Mesenchymal stem cell (in vitro differentiated cells and primary cell): ENCODE data around the gene METTL8.
"Not testable (repeated sequence)": the region's sequence is repeated elsewhere in the genome, so short reads cannot be mapped to it uniquely, and the experiment has no call there.

Experiments
- DNase-seq: peaks from one replicate; pipeline ENCODE4 v3.0.0-alpha.2; 2013
- H2AFZ ChIP-seq: one replicate; pipeline ENCODE4 v1.6.1; 2013; ENCODE audit warnings: low read depth, mild to moderate bottlenecking, control low read depth, inconsistent platforms, low read length, moderate library complexity
- H2AK5ac ChIP-seq: 2 replicates; pipeline ENCODE4 v1.6.1; 2013; ENCODE audit warnings: low read length, moderate library complexity, mild to moderate bottlenecking, inconsistent platforms; ENCODE audit not compliant: severe bottlenecking
- H2BK120ac ChIP-seq: one replicate; pipeline ENCODE4 v1.6.1; 2013; ENCODE audit warnings: low read depth, mild to moderate bottlenecking, inconsistent platforms, low read length, moderate library complexity
- H2BK12ac ChIP-seq, 2 experiments: one replicate each; pipeline ENCODE4 v1.6.1; 2013; ENCODE audit warnings: inconsistent platforms in 2 of 2, low read length in 2 of 2, mild to moderate bottlenecking in 2 of 2, moderate library complexity in 2 of 2, control low read depth in 1 of 2
- H2BK15ac ChIP-seq: one replicate; pipeline ENCODE4 v1.6.1; 2013; ENCODE audit warnings: mild to moderate bottlenecking, low read depth, inconsistent platforms; ENCODE audit not compliant: poor library complexity, severe bottlenecking
- H2BK5ac ChIP-seq: 2 replicates; pipeline ENCODE4 v1.6.1; 2013; ENCODE audit warnings: low read depth, mild to moderate bottlenecking, low read length, control low read depth, inconsistent platforms; ENCODE audit not compliant: poor library complexity, severe bottlenecking
- H3K14ac ChIP-seq, 2 experiments: one replicate each; pipeline ENCODE4 v1.6.1; 2013; ENCODE audit warnings: inconsistent platforms in 2 of 2, low read length in 2 of 2, control low read depth in 1 of 2, mild to moderate bottlenecking in 1 of 2, moderate library complexity in 1 of 2
- H3K18ac ChIP-seq, 2 experiments: one replicate each; pipeline ENCODE4 v1.6.1; 2013; ENCODE audit warnings: inconsistent platforms in 2 of 2, low read length in 2 of 2, control low read depth in 1 of 2, low read depth in 1 of 2, mild to moderate bottlenecking in 1 of 2
- H3K23ac ChIP-seq, 2 experiments: one replicate each; pipeline ENCODE4 v1.6.1; 2013; ENCODE audit warnings: inconsistent platforms in 2 of 2, low read length in 2 of 2, mild to moderate bottlenecking in 2 of 2, moderate library complexity in 2 of 2, control low read depth in 1 of 2
- H3K27ac ChIP-seq: 2 replicates; pipeline ENCODE4 v1.5.1; 2013; ENCODE audit warnings: mild to moderate bottlenecking, moderate library complexity, low read length, control low read depth, inconsistent platforms; ENCODE audit not compliant: poor library complexity, severe bottlenecking
- H3K27me3 ChIP-seq, 2 experiments: 2 replicates each; pipeline versions ENCODE4 v1.6.1 to v1.7.0; 2013; ENCODE audit warnings: low read length in 2 of 2, mild to moderate bottlenecking in 2 of 2, moderate library complexity in 2 of 2, control low read depth in 1 of 2, inconsistent platforms in 1 of 2; ENCODE audit not compliant: control insufficient read depth in 1 of 2, insufficient read depth in 1 of 2
- H3K36me3 ChIP-seq, 2 experiments: 2 replicates each; pipeline versions ENCODE4 v1.6.1 to v1.7.0; 2013; ENCODE audit warnings: low read length in 2 of 2, control low read depth in 1 of 2, inconsistent platforms in 1 of 2, low read depth in 1 of 2, mild to moderate bottlenecking in 1 of 2; ENCODE audit not compliant: insufficient read depth in 2 of 2, control insufficient read depth in 1 of 2
- H3K4ac ChIP-seq, 2 experiments: one replicate each; pipeline ENCODE4 v1.6.1; 2013; ENCODE audit warnings: inconsistent platforms in 2 of 2, low read length in 2 of 2, mild to moderate bottlenecking in 2 of 2, moderate library complexity in 2 of 2, control low read depth in 1 of 2, low read depth in 1 of 2
- H3K4me1 ChIP-seq: 2 replicates; pipeline ENCODE4 v1.6.1; 2013; ENCODE audit warnings: low read depth, low read length, control low read depth; ENCODE audit not compliant: control insufficient read depth, insufficient read depth
- H3K4me2 ChIP-seq: 2 replicates; pipeline ENCODE4 v1.6.1; 2013; ENCODE audit warnings: low read length, mild to moderate bottlenecking, inconsistent platforms; ENCODE audit not compliant: poor library complexity, severe bottlenecking
- H3K4me3 ChIP-seq, 2 experiments: 2 replicates each; pipeline versions ENCODE4 v1.5.1 to v1.7.0; 2013; ENCODE audit warnings: low read length in 2 of 2, mild to moderate bottlenecking in 2 of 2, control low read depth in 1 of 2, low read depth in 1 of 2; ENCODE audit not compliant: insufficient read depth in 1 of 2
- H3K79me1 ChIP-seq: replicated peaks from 2 replicates; pipeline ENCODE4 v1.6.1; 2013; ENCODE audit warnings: mild to moderate bottlenecking, control low read depth, low read length, inconsistent platforms; ENCODE audit not compliant: poor library complexity, severe bottlenecking
- H3K9ac ChIP-seq: 2 replicates; pipeline ENCODE4 v1.7.0; 2013; ENCODE audit warnings: mild to moderate bottlenecking, low read length, moderate library complexity
- H3K9me3 ChIP-seq: 2 replicates; pipeline ENCODE4 v1.7.0; 2013; ENCODE audit warnings: mild to moderate bottlenecking, low read length; ENCODE audit not compliant: control insufficient read depth
- H4K8ac ChIP-seq: one replicate; pipeline ENCODE4 v1.6.1; 2013; ENCODE audit warnings: inconsistent platforms, mild to moderate bottlenecking, low read length, moderate library complexity
- H4K91ac ChIP-seq: one replicate; pipeline ENCODE4 v1.6.1; 2013; ENCODE audit warnings: mild to moderate bottlenecking, low read length, inconsistent platforms
- WGBS: methylation state at CpG from one replicate; pipeline ENCODE4 v1.1.7; 2013; ENCODE audit warnings: mixed read lengths; 5-methylcytosine and 5-hydroxymethylcytosine counted together

METTL8 gene

DNA sequence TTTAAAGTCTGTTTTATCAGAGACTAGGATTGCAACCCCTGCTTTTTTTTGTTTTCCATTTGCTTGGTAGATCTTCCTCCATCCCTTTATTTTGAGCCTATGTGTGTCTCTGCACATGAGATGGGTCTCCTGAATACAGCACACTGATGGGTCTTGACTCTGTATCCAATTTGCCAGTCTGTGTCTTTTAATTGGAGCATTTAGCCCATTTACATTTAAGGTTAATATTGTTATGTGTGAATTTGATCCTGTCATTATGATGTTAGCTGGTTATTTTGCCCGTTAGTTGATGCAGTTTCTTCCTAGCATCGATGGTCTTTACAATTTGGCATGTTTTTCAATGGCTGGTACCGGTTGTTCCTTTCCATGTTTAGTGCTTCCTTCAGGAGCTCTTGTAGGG is 80.0 kb downstream of the METTL8 start:
- peaks cover 3 to 11% of the 10 kb centered on the region in 2 experiments for H3K36me3 ChIP-seq
- H3K18ac ChIP-seq, H3K4me3 ChIP-seq, H4K8ac ChIP-seq, H3K79me1 ChIP-seq, DNase-seq, H3K9ac ChIP-seq, H3K27ac ChIP-seq, H2BK15ac ChIP-seq, H2BK120ac ChIP-seq, H3K27me3 ChIP-seq, H3K4ac ChIP-seq, H3K14ac ChIP-seq, H3K4me1 ChIP-seq, H2BK12ac ChIP-seq, H2AFZ ChIP-seq, H3K23ac ChIP-seq, H3K9me3 ChIP-seq, H2BK5ac ChIP-seq, H3K4me2 ChIP-seq, H4K91ac ChIP-seq, H2AK5ac ChIP-seq: not testable (repeated sequence)
- 100% methylated on average over 1 of the region's 3 CpGs for WGBS

DNA sequence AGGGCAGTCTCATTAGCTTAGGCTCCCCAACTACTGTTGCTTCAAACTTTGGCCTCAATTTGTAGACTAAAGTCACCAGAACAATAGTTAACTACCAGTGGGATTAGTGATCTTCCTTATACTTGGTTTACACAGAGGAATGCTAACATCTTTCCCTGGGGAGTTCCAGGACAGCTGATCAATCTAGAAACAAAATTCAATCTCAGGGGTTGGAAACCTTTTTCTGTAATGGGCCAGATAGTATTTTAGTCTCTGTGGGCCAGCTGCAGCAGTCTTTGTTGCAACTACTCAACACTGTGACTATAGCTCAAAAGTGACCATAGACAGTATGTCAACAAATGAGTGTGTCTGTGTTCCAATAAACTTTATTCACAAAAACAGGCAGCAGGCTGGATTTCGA is 85.7 kb downstream of the METTL8 start:
- H3K4me1 ChIP-seq: peaks cover 2% of the 10 kb centered on the region
- no peak overlapping the region for H2BK5ac ChIP-seq
- no peak overlapping the region for H3K9ac ChIP-seq
- H3K4me2 ChIP-seq: no peak overlapping the region
- H3K18ac ChIP-seq: no peak overlapping the region
- peak overlapping the region; percentile 75 for H3K27ac ChIP-seq
- DNase-seq: peak; percentile 18
- no peak overlapping the region for H3K14ac ChIP-seq
- no peak overlapping the region for H4K91ac ChIP-seq
- no peak overlapping the region for H3K23ac ChIP-seq
- H2BK15ac ChIP-seq: no peak overlapping the region
- no peak overlapping the region for H3K4me3 ChIP-seq
- no peak overlapping the region for H4K8ac ChIP-seq
- H3K9me3 ChIP-seq: no peaks in the 10 kb centered on the region
- no peak overlapping the region for H3K4ac ChIP-seq
- no peaks in the 10 kb centered on the region for H3K36me3 ChIP-seq
- no peak overlapping the region for H2BK12ac ChIP-seq
- no peaks in the 10 kb centered on the region for H3K27me3 ChIP-seq
- H3K79me1 ChIP-seq: no peaks in the 10 kb centered on the region
- no peak overlapping the region for H2AFZ ChIP-seq
- H2AK5ac ChIP-seq: peak overlapping the region; percentile 23
- 80% methylated on average over 1 of the region's 1 CpG for WGBS
- no peak overlapping the region for H2BK120ac ChIP-seq

DNA sequence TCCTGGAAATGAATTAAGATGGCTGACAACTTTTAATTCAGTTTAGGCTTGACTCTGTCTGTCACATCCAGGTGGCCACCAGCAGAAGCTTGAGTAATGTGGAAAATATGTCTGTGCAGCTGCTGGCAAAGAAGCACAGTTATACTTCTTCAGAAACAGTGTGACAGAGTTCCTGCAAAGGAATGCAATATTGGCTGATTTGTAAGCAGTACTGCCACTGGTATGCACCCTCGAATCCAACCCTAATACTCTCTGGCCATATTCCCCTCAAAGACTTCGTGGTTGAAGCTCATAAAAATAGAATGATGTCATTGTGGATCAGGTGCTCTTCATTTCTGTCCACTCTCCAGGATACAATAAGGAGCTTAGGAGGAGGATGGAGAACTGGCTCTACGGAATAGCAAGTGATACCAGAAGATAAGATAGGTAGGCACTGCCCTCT is 86.2 kb downstream of the METTL8 start:
- H3K4ac ChIP-seq: no peak overlapping the region
- no peak overlapping the region for H2AFZ ChIP-seq
- peak; percentile 86 for DNase-seq
- H2BK12ac ChIP-seq: no peak overlapping the region
- H3K23ac ChIP-seq: no peak overlapping the region
- WGBS: 0% methylated on average over 2 of the region's 3 CpGs
- no peak overlapping the region for H2BK5ac ChIP-seq
- peak overlapping the region; percentile 5 for H3K4me2 ChIP-seq
- no peak overlapping the region for H3K14ac ChIP-seq
- no peaks in the 10 kb centered on the region for H3K79me1 ChIP-seq
- no peaks in the 10 kb centered on the region for H3K36me3 ChIP-seq
- H3K18ac ChIP-seq: no peak overlapping the region
- no peak overlapping the region for H2AK5ac ChIP-seq
- no peak overlapping the region for H3K4me3 ChIP-seq
- no peak overlapping the region for H2BK120ac ChIP-seq
- H4K8ac ChIP-seq: no peak overlapping the region
- peak overlapping the region; percentile 75 for H3K27ac ChIP-seq
- H2BK15ac ChIP-seq: no peak overlapping the region
- no peaks in the 10 kb centered on the region for H3K9me3 ChIP-seq
- peaks cover 2% of the 10 kb centered on the region for H3K4me1 ChIP-seq
- H3K9ac ChIP-seq: peak overlapping the region; percentile 6
- no peaks in the 10 kb centered on the region for H3K27me3 ChIP-seq
- H4K91ac ChIP-seq: no peak overlapping the region

DNA sequence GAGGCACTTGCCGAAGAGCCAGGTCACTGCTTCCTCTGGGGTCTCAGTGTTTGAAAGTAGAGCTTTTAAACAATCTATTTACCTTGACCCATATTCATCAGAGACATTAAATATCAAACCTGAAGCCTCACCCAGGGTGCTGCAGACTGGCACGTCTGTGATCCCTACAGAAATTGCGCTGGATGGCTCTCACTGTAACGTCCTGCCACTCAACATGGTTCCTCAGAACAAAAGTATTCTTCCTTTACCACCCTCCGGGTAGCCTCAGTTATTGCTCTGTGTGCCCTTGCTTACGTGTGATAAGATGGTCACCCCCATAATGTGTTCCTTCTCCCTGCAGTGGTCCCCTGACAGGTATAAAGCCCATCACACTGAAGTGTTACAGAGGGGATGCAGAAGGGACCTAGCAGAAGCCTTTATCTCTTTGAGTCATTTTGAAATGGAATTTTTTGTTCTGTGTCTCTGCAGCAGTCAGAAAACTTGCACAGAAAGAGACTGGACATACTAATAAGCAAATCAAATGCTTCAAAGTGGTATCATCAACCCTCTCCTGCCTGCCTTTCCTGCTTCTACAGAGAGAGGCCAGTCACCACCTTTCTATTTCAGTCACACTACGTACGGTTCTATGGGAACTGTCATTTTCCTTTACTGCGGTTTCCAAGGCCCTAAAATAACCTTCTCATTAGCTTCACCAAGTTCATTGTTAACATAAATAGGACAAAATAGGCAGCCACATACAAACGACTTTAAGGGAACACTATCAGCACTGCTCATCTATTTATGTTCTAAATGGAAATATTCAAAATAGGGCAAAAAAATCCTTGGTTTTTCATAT is 86.8 kb downstream of the METTL8 start:
- H3K9ac ChIP-seq: peak overlapping the region; percentile 6
- H4K91ac ChIP-seq: no peak overlapping the region
- H2BK15ac ChIP-seq: no peak overlapping the region
- 77% methylated on average over 9 of the region's 10 CpGs for WGBS
- no peak overlapping the region for H2AK5ac ChIP-seq
- H3K79me1 ChIP-seq: no peaks in the 10 kb centered on the region
- no peak overlapping the region for H3K23ac ChIP-seq
- H4K8ac ChIP-seq: no peak overlapping the region
- no peak overlapping the region for H2BK5ac ChIP-seq
- H3K36me3 ChIP-seq: no peaks in the 10 kb centered on the region
- no peaks in the 10 kb centered on the region for H3K27me3 ChIP-seq
- H3K4me3 ChIP-seq: no peak overlapping the region
- no peak overlapping the region for H2BK12ac ChIP-seq
- H3K9me3 ChIP-seq: no peaks in the 10 kb centered on the region
- H3K18ac ChIP-seq: no peak overlapping the region
- peak overlapping the region; percentile 73 for H3K27ac ChIP-seq
- no peak overlapping the region for H2BK120ac ChIP-seq
- H3K4me2 ChIP-seq: no peak overlapping the region
- no peak overlapping the region for H2AFZ ChIP-seq
- DNase-seq: peak; percentile 54
- peaks cover 2% of the 10 kb centered on the region for H3K4me1 ChIP-seq
- H3K4ac ChIP-seq: peak overlapping the region in 1 of 2 experiments; percentile 12
- H3K14ac ChIP-seq: no peak overlapping the region
